ENCODE results near the gene NLRC5. TPM values are rescaled to one million over a fixed set of nuclear protein-coding genes. Genes with fewer than 3 reads are reported as not detected.

NLRC5 gene
- total RNA-seq, 1 experiment from 2014 or later: 0.98 TPM

- Histone ChIP-seq H3K9ac (ENCODE audit: low read length) (no peak overlapping the region), H3K4me1 (ENCODE audit: insufficient read depth, low read length) (no peaks in the 10 kb centered on the region), H3K9me3 (ENCODE audit: low read length) (no peaks in the 10 kb centered on the region), H3K27me3 (ENCODE audit: low read length) (no peaks in the 10 kb centered on the region), H2AFZ (ENCODE audit: low read length) (no peak overlapping the region), H3F3A (ENCODE audit: low read length, unreplicated experiment) (no peaks in the 10 kb centered on the region), H3K9me2 (replicated peaks; ENCODE audit: low read length) (no peaks in the 10 kb centered on the region), H3K36me3 (ENCODE audit: low read depth, low read length) (no peaks in the 10 kb centered on the region), H4K20me1 (ENCODE audit: low read length) (no peaks in the 10 kb centered on the region), H3K4me3 (ENCODE audit: low read length) (no peak overlapping the region), H3K4me2 (ENCODE audit: low read length) (no peak overlapping the region), H3K27ac (ENCODE audit: low read length) (no peak overlapping the region), H3K79me2 (ENCODE audit: low read length) (no peaks in the 10 kb centered on the region)
- BruUV-seq (replicated peaks): no TSS peak
- ATAC-seq (no peak), DNase-seq (peak; percentile 2)
- intact Hi-C loops (cut with micrococcal nuclease): no loop called here
- CTCF ChIA-PET: no interaction called here
- no peak for TF ChIP-seq EZH2phosphoT487 (IDR thresholded peaks at IDR 0.05; ENCODE audit: borderline replicate concordance, low read length)
- TF ChIP-seq EZH2 (IDR thresholded peaks at IDR 0.05; ENCODE audit: low read length, unreplicated experiment): no peak
- no peak for TF ChIP-seq CTCF (conservative IDR thresholded peaks at IDR 0.05; ENCODE audit: low read depth, low read length)
- POLR2A ChIA-PET (ENCODE audit: unreplicated experiment): no interaction called here
Measured at GRCh38 chr16:57054338-57054737, 65.0 kb downstream of the NLRC5 start.

- no peaks in the 10 kb centered on the region for H3K27me3 ChIP-seq (ENCODE audit: low read length)
Measured at GRCh38 chr16:57054771-57055170, 65.4 kb downstream of the NLRC5 start.

GRCh38 chr16:57055671-57056070 is 66.3 kb downstream of the NLRC5 start:
- BruUV-seq (replicated peaks): no TSS peak
- no peak for DNase-seq

More at GRCh38 chr16:57054771-57055170, 65.4 kb downstream of the NLRC5 start:
- TF ChIP-seq EZH2 (IDR thresholded peaks at IDR 0.05; ENCODE audit: low read length, unreplicated experiment) (no peak), CTCF (conservative IDR thresholded peaks at IDR 0.05; ENCODE audit: low read depth, low read length) (no peak), EZH2phosphoT487 (IDR thresholded peaks at IDR 0.05; ENCODE audit: borderline replicate concordance, low read length) (no peak)
- Histone ChIP-seq H3K4me1 (ENCODE audit: insufficient read depth, low read length) (no peaks in the 10 kb centered on the region), H3K4me3 (ENCODE audit: low read length) (no peak overlapping the region), H4K20me1 (ENCODE audit: low read length) (no peaks in the 10 kb centered on the region), H3K79me2 (ENCODE audit: low read length) (no peaks in the 10 kb centered on the region), H3F3A (ENCODE audit: low read length, unreplicated experiment) (no peaks in the 10 kb centered on the region), H3K9ac (ENCODE audit: low read length) (no peak overlapping the region), H3K9me2 (replicated peaks; ENCODE audit: low read length) (no peaks in the 10 kb centered on the region), H3K36me3 (ENCODE audit: low read depth, low read length) (no peaks in the 10 kb centered on the region), H3K27ac (ENCODE audit: low read length) (no peak overlapping the region), H2AFZ (ENCODE audit: low read length) (no peak overlapping the region), H3K4me2 (ENCODE audit: low read length) (no peak overlapping the region), H3K9me3 (ENCODE audit: low read length) (no peaks in the 10 kb centered on the region)
- ChIA-PET POLR2A (ENCODE audit: unreplicated experiment) (no interaction called here), CTCF (no interaction called here)
- no peak for ATAC-seq
- intact Hi-C loops (cut with micrococcal nuclease): no loop called here
- BruUV-seq (replicated peaks): no TSS peak
- DNase-seq: no peak

More at GRCh38 chr16:57055671-57056070, 66.3 kb downstream of the NLRC5 start:
- Histone ChIP-seq H3K27ac (ENCODE audit: low read length) (no peak overlapping the region), H3K9me2 (replicated peaks; ENCODE audit: low read length) (no peaks in the 10 kb centered on the region), H3K4me1 (ENCODE audit: insufficient read depth, low read length) (no peaks in the 10 kb centered on the region), H2AFZ (ENCODE audit: low read length) (no peak overlapping the region), H3K4me2 (ENCODE audit: low read length) (no peak overlapping the region), H3K79me2 (ENCODE audit: low read length) (no peaks in the 10 kb centered on the region), H3K27me3 (ENCODE audit: low read length) (no peaks in the 10 kb centered on the region), H3K4me3 (ENCODE audit: low read length) (no peak overlapping the region), H3K36me3 (ENCODE audit: low read depth, low read length) (no peaks in the 10 kb centered on the region), H4K20me1 (ENCODE audit: low read length) (no peaks in the 10 kb centered on the region), H3F3A (ENCODE audit: low read length, unreplicated experiment) (no peaks in the 10 kb centered on the region), H3K9me3 (ENCODE audit: low read length) (no peaks in the 10 kb centered on the region), H3K9ac (ENCODE audit: low read length) (no peak overlapping the region)
- intact Hi-C loops (cut with micrococcal nuclease): no loop called here
- ATAC-seq: no peak
- ChIA-PET POLR2A (ENCODE audit: unreplicated experiment) (no interaction called here), CTCF (no interaction called here)
- no peak for TF ChIP-seq CTCF (conservative IDR thresholded peaks at IDR 0.05; ENCODE audit: low read depth, low read length)
- no peak for TF ChIP-seq EZH2 (IDR thresholded peaks at IDR 0.05; ENCODE audit: low read length, unreplicated experiment)
